ENCODE results near the gene DR1. TPM values are rescaled to one million over a fixed set of nuclear protein-coding genes. Genes with fewer than 3 reads are reported as not detected.
"Not testable (repeated sequence)": the region's sequence is repeated elsewhere in the genome, so short reads cannot be mapped to it uniquely, and the experiment has no call there.

DR1 gene
- total and polyA plus RNA-seq, 3 experiments from 2014 or later: 75.3 to 114 (median 108) TPM

GRCh38 chr1:93351346-93351745 is 5.6 kb downstream of the DR1 start:
- H3K4me1 Mint-ChIP-seq: peaks cover 67 to 85% (median 80%) of the 10 kb centered on the region in 3 donors
- H3K27me3 Mint-ChIP-seq; H3K27me3 ChIP-seq (ENCODE audit: insufficient read depth, low read length, poor library complexity, severe bottlenecking); POLR2A ChIA-PET; DNase-seq; H3K9me3 Mint-ChIP-seq; H3K9me3 ChIP-seq (ENCODE audit: low read length); H3K27ac ChIP-seq (ENCODE audit: low read depth, low read length); H3K4me3 ChIP-seq (ENCODE audit: low read length): not testable (repeated sequence)
- peaks cover 19% of the 10 kb centered on the region for H3K36me3 ChIP-seq (ENCODE audit: insufficient read depth, low read length)
- H3K4me3 Mint-ChIP-seq: peak overlapping the region in 4 of 7 donors; percentile 41 to 83 (median 57)
- H3K36me3 Mint-ChIP-seq: peaks cover 4 to 57% (median 12%) of the 10 kb centered on the region in 3 donors
- CTCF ChIA-PET: interaction anchor here (0.8 kb wide), 1 partner anchor 47 kb away, joined by 3 read pairs; no protein-coding TSS in a partner anchor
- peaks cover 38% of the 10 kb centered on the region for H3K4me1 ChIP-seq (ENCODE audit: insufficient read depth, low read length)
- peak overlapping the region in 1 of 8 donors; percentile 21 for H3K27ac Mint-ChIP-seq

GRCh38 chr1:93352376-93352775 is 6.7 kb downstream of the DR1 start:
- peaks cover 8 to 57% (median 17%) of the 10 kb centered on the region in 3 donors for H3K36me3 Mint-ChIP-seq
- H3K9me3 Mint-ChIP-seq: no peaks in the 10 kb centered on the region
- H3K4me3 ChIP-seq (ENCODE audit: low read length): no peak overlapping the region
- H3K4me1 Mint-ChIP-seq: peaks cover 65 to 83% (median 82%) of the 10 kb centered on the region in 3 donors
- H3K27me3 ChIP-seq (ENCODE audit: insufficient read depth, low read length, poor library complexity, severe bottlenecking): no peaks in the 10 kb centered on the region
- peaks cover 19% of the 10 kb centered on the region for H3K36me3 ChIP-seq (ENCODE audit: insufficient read depth, low read length)
- no peak overlapping the region for H3K27ac ChIP-seq (ENCODE audit: low read depth, low read length)
- no peaks in the 10 kb centered on the region for H3K9me3 ChIP-seq (ENCODE audit: low read length)
- peak overlapping the region in 6 of 7 donors; percentile 24 to 83 (median 63) for H3K4me3 Mint-ChIP-seq
- ChIA-PET CTCF (interaction anchor here (1.2 kb wide), 1 partner anchor 359 kb away, joined by 3 read pairs; no protein-coding TSS in a partner anchor), POLR2A (no interaction called here)
- no peak for DNase-seq
- no peaks in the 10 kb centered on the region for H3K27me3 Mint-ChIP-seq
- peak overlapping the region in 7 of 8 donors; percentile 13 to 85 (median 59) for H3K27ac Mint-ChIP-seq
- peaks cover 38% of the 10 kb centered on the region for H3K4me1 ChIP-seq (ENCODE audit: insufficient read depth, low read length)

GRCh38 chr1:93353286-93353685 is 7.6 kb downstream of the DR1 start:
- Histone ChIP-seq H3K27ac (ENCODE audit: low read depth, low read length) (no peak overlapping the region), H3K27me3 (ENCODE audit: insufficient read depth, low read length, poor library complexity, severe bottlenecking) (no peaks in the 10 kb centered on the region), H3K4me1 (ENCODE audit: insufficient read depth, low read length) (peaks cover 42% of the 10 kb centered on the region), H3K4me3 (ENCODE audit: low read length) (no peak overlapping the region), H3K9me3 (ENCODE audit: low read length) (no peaks in the 10 kb centered on the region), H3K36me3 (ENCODE audit: insufficient read depth, low read length) (peaks cover 27% of the 10 kb centered on the region)
- ChIA-PET CTCF (interaction anchor here (1.2 kb wide), 1 partner anchor 359 kb away, joined by 3 read pairs; no protein-coding TSS in a partner anchor), POLR2A (no interaction called here)
- Mint-ChIP-seq H3K9me3 (no peaks in the 10 kb centered on the region), H3K4me1 (peaks cover 68 to 84% (median 82%) of the 10 kb centered on the region in 3 donors), H3K27me3 (no peaks in the 10 kb centered on the region), H3K36me3 (peaks cover 12 to 62% (median 21%) of the 10 kb centered on the region in 3 donors), H3K27ac (peak overlapping the region in 3 of 8 donors; percentile 7 to 90 (median 21)), H3K4me3 (peak overlapping the region in 1 of 7 donors; percentile 79)
- DNase-seq: no peak

DNA sequence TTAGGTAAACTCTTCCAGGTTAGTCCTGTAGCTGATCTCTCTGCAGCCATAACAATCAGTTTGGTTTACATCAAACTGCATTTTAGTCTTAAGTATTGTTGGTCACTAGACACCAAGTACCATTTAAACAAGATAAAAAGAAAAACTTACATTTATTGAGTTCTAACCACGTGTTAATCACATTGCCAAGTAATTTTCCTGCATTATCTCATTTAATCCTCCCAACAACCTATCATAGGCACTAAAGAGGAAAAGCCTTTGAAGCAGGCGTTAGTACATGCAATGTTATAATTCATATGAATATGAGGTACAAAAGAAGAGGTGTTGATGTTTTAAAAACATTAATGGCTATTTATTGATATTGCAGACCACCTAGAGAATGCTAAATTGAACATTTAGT is 9.0 kb downstream of the DR1 start:
- Mint-ChIP-seq H3K27ac (peak overlapping the region in 2 of 8 donors; percentile 27 to 41), H3K27me3 (no peaks in the 10 kb centered on the region), H3K4me1 (peaks cover 70 to 84% (median 82%) of the 10 kb centered on the region in 3 donors), H3K9me3 (no peaks in the 10 kb centered on the region), H3K4me3 (no peak overlapping the region), H3K36me3 (peaks cover 12 to 72% (median 24%) of the 10 kb centered on the region in 3 donors)
- no peaks in the 10 kb centered on the region for H3K27me3 ChIP-seq (ENCODE audit: insufficient read depth, low read length, poor library complexity, severe bottlenecking)
- no peak overlapping the region for H3K4me3 ChIP-seq (ENCODE audit: low read length)
- POLR2A ChIA-PET: no interaction called here
- peaks cover 39% of the 10 kb centered on the region for H3K36me3 ChIP-seq (ENCODE audit: insufficient read depth, low read length)
- CTCF ChIA-PET: interaction anchor here (1.4 kb wide), 1 partner anchor 50 kb away, joined by 5 read pairs; no protein-coding TSS in a partner anchor
- no peak for DNase-seq
- H3K4me1 ChIP-seq (ENCODE audit: insufficient read depth, low read length): peaks cover 42% of the 10 kb centered on the region
- no peaks in the 10 kb centered on the region for H3K9me3 ChIP-seq (ENCODE audit: low read length)
- no peak overlapping the region for H3K27ac ChIP-seq (ENCODE audit: low read depth, low read length)

DNA sequence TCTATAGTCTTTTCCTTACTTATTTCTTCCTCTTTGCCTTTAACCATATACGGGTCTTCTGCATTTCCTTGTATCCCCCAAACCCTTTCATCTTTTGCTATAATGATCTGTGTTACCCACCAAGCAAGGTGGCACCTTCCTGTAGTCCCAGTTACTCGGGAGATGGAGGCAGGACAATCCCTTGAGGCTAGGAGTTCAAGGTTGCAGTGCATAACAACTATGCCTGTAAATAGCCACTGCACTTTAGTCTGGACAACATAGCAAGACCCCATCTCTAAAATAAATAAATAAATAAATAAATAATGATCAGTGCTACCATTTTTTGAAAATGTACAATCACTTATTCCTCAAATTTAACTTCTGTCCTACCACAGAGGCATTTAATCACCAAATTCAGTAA is 11.5 kb downstream of the DR1 start:
- no peaks in the 10 kb centered on the region for H3K27me3 Mint-ChIP-seq
- H3K9me3 Mint-ChIP-seq: no peaks in the 10 kb centered on the region
- ChIA-PET CTCF (no interaction called here), POLR2A (no interaction called here)
- peaks cover 32% of the 10 kb centered on the region for H3K4me1 ChIP-seq (ENCODE audit: insufficient read depth, low read length)
- no peak overlapping the region for H3K27ac ChIP-seq (ENCODE audit: low read depth, low read length)
- DNase-seq: no peak
- peaks cover 12 to 85% (median 21%) of the 10 kb centered on the region in 3 donors for H3K36me3 Mint-ChIP-seq
- H3K9me3 ChIP-seq (ENCODE audit: low read length): no peaks in the 10 kb centered on the region
- no peak overlapping the region for H3K4me3 Mint-ChIP-seq
- H3K4me1 Mint-ChIP-seq: peaks cover 69 to 90% (median 86%) of the 10 kb centered on the region in 3 donors
- peak overlapping the region in 2 of 8 donors; percentile 58 to 75 for H3K27ac Mint-ChIP-seq
- peaks cover 39% of the 10 kb centered on the region for H3K36me3 ChIP-seq (ENCODE audit: insufficient read depth, low read length)
- no peak overlapping the region for H3K4me3 ChIP-seq (ENCODE audit: low read length)
- H3K27me3 ChIP-seq (ENCODE audit: insufficient read depth, low read length, poor library complexity, severe bottlenecking): no peaks in the 10 kb centered on the region

DNA sequence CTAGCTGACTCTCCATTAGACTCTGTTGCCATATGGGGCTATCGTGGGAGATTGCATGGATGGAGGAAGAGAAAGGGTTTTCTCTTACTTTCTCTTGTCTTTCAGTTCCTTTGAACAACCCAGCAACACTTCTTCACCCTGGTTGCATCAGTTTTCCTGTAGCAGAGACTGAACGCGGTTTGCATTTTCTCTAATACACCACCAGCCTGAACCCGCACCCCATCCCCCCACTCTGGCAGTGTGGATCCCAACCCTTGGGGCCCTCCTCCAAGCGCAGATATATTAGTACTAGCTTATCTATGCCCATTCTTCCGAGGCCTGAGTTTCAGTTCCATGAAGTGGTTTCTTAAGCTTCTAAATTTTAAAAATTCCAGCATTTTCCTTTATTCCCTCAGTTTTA is 12.6 kb downstream of the DR1 start:
- no peak overlapping the region for H3K4me3 ChIP-seq (ENCODE audit: low read length)
- Mint-ChIP-seq H3K4me1 (peaks cover 70 to 89% (median 79%) of the 10 kb centered on the region in 3 donors), H3K27ac (peak overlapping the region in 4 of 8 donors; percentile 21 to 67 (median 41))

DNA sequence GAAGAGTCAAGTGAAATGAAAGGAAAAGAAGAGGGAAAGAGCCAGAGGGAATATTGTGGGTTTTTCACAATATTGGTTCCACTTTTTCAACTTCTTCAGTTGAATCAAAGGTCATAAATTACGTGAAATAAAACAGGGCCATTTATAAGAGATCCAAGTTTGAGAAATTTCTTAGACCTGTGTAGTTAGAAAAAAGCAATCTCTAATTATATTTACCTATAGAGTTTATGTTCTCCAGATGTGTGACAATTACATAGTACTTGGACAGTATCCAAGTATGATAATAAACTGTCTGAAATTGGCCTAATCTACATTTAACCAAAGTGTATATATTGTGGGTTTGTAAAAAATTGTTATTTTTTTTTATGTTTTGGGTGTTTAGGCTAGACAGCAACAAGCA is 14.4 kb downstream of the DR1 start:
- peaks cover 33% of the 10 kb centered on the region for H3K36me3 ChIP-seq (ENCODE audit: insufficient read depth, low read length)
- H3K27me3 ChIP-seq (ENCODE audit: insufficient read depth, low read length, poor library complexity, severe bottlenecking): no peaks in the 10 kb centered on the region
- ChIA-PET CTCF (no interaction called here), POLR2A (no interaction called here)
- H3K4me3 Mint-ChIP-seq: peak overlapping the region in 2 of 7 donors; percentile 41 to 53
- H3K36me3 Mint-ChIP-seq: peaks cover 12 to 84% (median 30%) of the 10 kb centered on the region in 3 donors
- H3K9me3 Mint-ChIP-seq: no peaks in the 10 kb centered on the region
- no peak overlapping the region for H3K4me3 ChIP-seq (ENCODE audit: low read length)
- H3K27me3 Mint-ChIP-seq: no peaks in the 10 kb centered on the region
- H3K27ac ChIP-seq (ENCODE audit: low read depth, low read length): no peak overlapping the region
- H3K4me1 Mint-ChIP-seq: peaks cover 65 to 84% (median 71%) of the 10 kb centered on the region in 3 donors
- peak overlapping the region in 3 of 8 donors; percentile 3 to 29 (median 13) for H3K27ac Mint-ChIP-seq
- no peak for DNase-seq
- H3K9me3 ChIP-seq (ENCODE audit: low read length): no peaks in the 10 kb centered on the region
- H3K4me1 ChIP-seq (ENCODE audit: insufficient read depth, low read length): peaks cover 24% of the 10 kb centered on the region

More for the DNA sequence above, 12.6 kb downstream of the DR1 start:
- Mint-ChIP-seq H3K9me3 (no peaks in the 10 kb centered on the region), H3K36me3 (peaks cover 12 to 84% (median 24%) of the 10 kb centered on the region in 3 donors), H3K27me3 (no peaks in the 10 kb centered on the region), H3K4me3 (peak overlapping the region in 3 of 7 donors; percentile 0 to 18 (median 15))
- no peak for DNase-seq
- H3K9me3 ChIP-seq (ENCODE audit: low read length): no peaks in the 10 kb centered on the region
- peaks cover 39% of the 10 kb centered on the region for H3K36me3 ChIP-seq (ENCODE audit: insufficient read depth, low read length)
- POLR2A ChIA-PET: no interaction called here
- H3K27ac ChIP-seq (ENCODE audit: low read depth, low read length): no peak overlapping the region
- CTCF ChIA-PET: no interaction called here
- no peaks in the 10 kb centered on the region for H3K27me3 ChIP-seq (ENCODE audit: insufficient read depth, low read length, poor library complexity, severe bottlenecking)
- H3K4me1 ChIP-seq (ENCODE audit: insufficient read depth, low read length): peaks cover 32% of the 10 kb centered on the region

- no peak for DNase-seq
- H3K4me1 Mint-ChIP-seq: peaks cover 57 to 72% (median 58%) of the 10 kb centered on the region in 3 donors
- H3K4me1 ChIP-seq (ENCODE audit: insufficient read depth, low read length): peaks cover 19% of the 10 kb centered on the region
- no peaks in the 10 kb centered on the region for H3K9me3 ChIP-seq (ENCODE audit: low read length)
- no peaks in the 10 kb centered on the region for H3K27me3 Mint-ChIP-seq
- no peak overlapping the region for H3K4me3 Mint-ChIP-seq
- H3K36me3 ChIP-seq (ENCODE audit: insufficient read depth, low read length): peaks cover 31% of the 10 kb centered on the region
- H3K9me3 Mint-ChIP-seq: no peaks in the 10 kb centered on the region
- H3K27ac Mint-ChIP-seq: peak overlapping the region in 1 of 8 donors; percentile 8
- H3K4me3 ChIP-seq (ENCODE audit: low read length): no peak overlapping the region
- peaks cover 9 to 80% (median 23%) of the 10 kb centered on the region in 3 donors for H3K36me3 Mint-ChIP-seq
- H3K27ac ChIP-seq (ENCODE audit: low read depth, low read length): no peak overlapping the region
- POLR2A ChIA-PET: no interaction called here
- no peaks in the 10 kb centered on the region for H3K27me3 ChIP-seq (ENCODE audit: insufficient read depth, low read length, poor library complexity, severe bottlenecking)
- CTCF ChIA-PET: no interaction called here
Observed at GRCh38 chr1:93362237-93362636, 16.5 kb downstream of the DR1 start.
